ENCODE results near the gene FAM241B.

DNA sequence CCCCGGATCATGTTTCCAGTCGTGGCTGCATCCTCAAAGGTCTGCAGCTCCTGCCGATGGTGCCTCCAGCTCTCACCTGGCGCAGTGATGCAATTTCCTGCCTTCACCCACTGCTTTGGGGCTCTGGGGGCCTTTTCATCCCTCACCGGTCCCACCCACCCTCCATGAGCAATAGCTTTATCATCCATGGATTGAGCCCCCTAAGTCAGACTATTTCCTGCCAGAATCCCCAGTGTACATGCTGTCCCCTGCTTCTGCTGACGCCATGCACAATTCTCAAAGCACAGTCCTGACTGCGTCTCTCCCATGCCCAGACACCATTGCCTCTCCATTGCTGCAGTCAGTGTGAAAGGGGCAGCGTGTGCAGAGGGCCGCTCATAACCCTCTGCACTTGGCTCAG lies 49.7 kb downstream of the FAM241B start:
- TF ChIP-seq SMAD1 (IDR thresholded peaks at IDR 0.05; ENCODE audit: low read depth, partially characterized antibody) (no peak), EZH2 (IDR thresholded peaks at IDR 0.05; ENCODE audit: borderline replicate concordance, control insufficient read depth, low read depth, low read length) (no peak), CTCF (IDR thresholded peaks at IDR 0.05 in 2 of 3, conservative IDR thresholded peaks at IDR 0.05 in 1 of 3; ENCODE audit: control insufficient read depth in 2 of 3, extremely low read depth in 1 of 3, insufficient read depth in 1 of 3, low read depth in 3 of 3, low read length in 3 of 3) (no peak), ZNF274 (IDR thresholded peaks at IDR 0.05; ENCODE audit: insufficient read depth, insufficient read length) (no peak), MXI1 (IDR thresholded peaks at IDR 0.05; ENCODE audit: low read depth, low read length) (no peak), HDAC6 (IDR thresholded peaks at IDR 0.05; ENCODE audit: unreplicated experiment) (no peak), SPI1 (IDR thresholded peaks at IDR 0.05; ENCODE audit: borderline replicate concordance, insufficient read depth, low read depth, low read length) (no peak)
- TF ChIP-seq, protein P1, sequence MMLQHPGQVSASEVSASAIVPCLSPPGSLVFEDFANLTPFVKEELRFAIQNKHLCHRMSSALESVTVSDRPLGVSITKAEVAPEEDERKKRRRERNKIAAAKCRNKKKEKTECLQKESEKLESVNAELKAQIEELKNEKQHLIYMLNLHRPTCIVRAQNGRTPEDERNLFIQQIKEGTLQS (IDR thresholded peaks at IDR 0.05; ENCODE audit: borderline replicate concordance, extremely low read depth, low read depth, low read length) = no peak

Measured in GM12878 (cell line).